Measurements from ENCODE around the gene CA11. TPM values are rescaled to one million over a fixed set of nuclear protein-coding genes. Genes with fewer than 3 reads are reported as not detected.

Gene CA11
- total and polyA plus RNA-seq, 9 of the 15 experiments (the other 6 are each of a cell fraction or from before 2014, with no cell fraction given), result 2.9 to 19.9 (median 8.3) TPM

GRCh38 chr19:48633148-48634035 is 12.6 kb downstream of the CA11 start (continued):
- TF ChIP-seq, protein P1, sequence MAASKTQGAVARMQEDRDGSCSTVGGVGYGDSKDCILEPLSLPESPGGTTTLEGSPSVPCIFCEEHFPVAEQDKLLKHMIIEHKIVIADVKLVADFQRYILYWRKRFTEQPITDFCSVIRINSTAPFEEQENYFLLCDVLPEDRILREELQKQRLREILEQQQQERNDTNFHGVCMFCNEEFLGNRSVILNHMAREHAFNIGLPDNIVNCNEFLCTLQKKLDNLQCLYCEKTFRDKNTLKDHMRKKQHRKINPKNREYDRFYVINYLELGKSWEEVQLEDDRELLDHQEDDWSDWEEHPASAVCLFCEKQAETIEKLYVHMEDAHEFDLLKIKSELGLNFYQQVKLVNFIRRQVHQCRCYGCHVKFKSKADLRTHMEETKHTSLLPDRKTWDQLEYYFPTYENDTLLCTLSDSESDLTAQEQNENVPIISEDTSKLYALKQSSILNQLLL (CRISPR knock-in tag; IDR thresholded peaks at IDR 0.05; ENCODE audit: borderline replicate concordance), result no peak
- TF ChIP-seq OTX1 (CRISPR knock-in tag; IDR thresholded peaks at IDR 0.05) (no peak), SNIP1 (IDR thresholded peaks at IDR 0.05; ENCODE audit: low read depth) (no peak), MTF1 (CRISPR knock-in tag; IDR thresholded peaks at IDR 0.05; ENCODE audit: borderline replicate concordance) (no peak), ZBTB8A (IDR thresholded peaks at IDR 0.05; ENCODE audit: partially characterized antibody) (no peak), NONO (IDR thresholded peaks at IDR 0.05; ENCODE audit: low read depth in 2 of 2, low read length in 1 of 2) (peak in 1 of 2 experiments; percentile 16; a peak in 1 of 4 replicates), CHD1 (IDR thresholded peaks at IDR 0.05; ENCODE audit: low read length) (peak; percentile 7), THAP7 (CRISPR knock-in tag; IDR thresholded peaks at IDR 0.05) (no peak), ZBED1 (IDR thresholded peaks at IDR 0.05) (no peak), SRSF3 (IDR thresholded peaks at IDR 0.05; ENCODE audit: insufficient read depth, low read length) (no peak), MTA2 (IDR thresholded peaks at IDR 0.05; ENCODE audit: low read depth) (peak; percentile 31; the same call in 1 of the 2 replicates), SFPQ (IDR thresholded peaks at IDR 0.05; ENCODE audit: low read depth, low read length) (no peak), POLR2G (IDR thresholded peaks at IDR 0.05; ENCODE audit: low read depth, low read length) (no peak), TCF7 (IDR thresholded peaks at IDR 0.05; ENCODE audit: borderline replicate concordance) (no peak), EZH2 (IDR thresholded peaks at IDR 0.05; ENCODE audit: borderline replicate concordance, low read depth, low read length) (no peak), NBN (IDR thresholded peaks at IDR 0.05; ENCODE audit: low read depth) (0 out of 2 replicates have a peak, but pooled peaks have one; percentile 1)
- TF ChIP-seq, protein P2, sequence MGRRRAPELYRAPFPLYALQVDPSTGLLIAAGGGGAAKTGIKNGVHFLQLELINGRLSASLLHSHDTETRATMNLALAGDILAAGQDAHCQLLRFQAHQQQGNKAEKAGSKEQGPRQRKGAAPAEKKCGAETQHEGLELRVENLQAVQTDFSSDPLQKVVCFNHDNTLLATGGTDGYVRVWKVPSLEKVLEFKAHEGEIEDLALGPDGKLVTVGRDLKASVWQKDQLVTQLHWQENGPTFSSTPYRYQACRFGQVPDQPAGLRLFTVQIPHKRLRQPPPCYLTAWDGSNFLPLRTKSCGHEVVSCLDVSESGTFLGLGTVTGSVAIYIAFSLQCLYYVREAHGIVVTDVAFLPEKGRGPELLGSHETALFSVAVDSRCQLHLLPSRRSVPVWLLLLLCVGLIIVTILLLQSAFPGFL (CRISPR knock-in tag; IDR thresholded peaks at IDR 0.05), result 0 out of 2 replicates have a peak, but pooled peaks have one; percentile 41
- TF ChIP-seq, protein P3, sequence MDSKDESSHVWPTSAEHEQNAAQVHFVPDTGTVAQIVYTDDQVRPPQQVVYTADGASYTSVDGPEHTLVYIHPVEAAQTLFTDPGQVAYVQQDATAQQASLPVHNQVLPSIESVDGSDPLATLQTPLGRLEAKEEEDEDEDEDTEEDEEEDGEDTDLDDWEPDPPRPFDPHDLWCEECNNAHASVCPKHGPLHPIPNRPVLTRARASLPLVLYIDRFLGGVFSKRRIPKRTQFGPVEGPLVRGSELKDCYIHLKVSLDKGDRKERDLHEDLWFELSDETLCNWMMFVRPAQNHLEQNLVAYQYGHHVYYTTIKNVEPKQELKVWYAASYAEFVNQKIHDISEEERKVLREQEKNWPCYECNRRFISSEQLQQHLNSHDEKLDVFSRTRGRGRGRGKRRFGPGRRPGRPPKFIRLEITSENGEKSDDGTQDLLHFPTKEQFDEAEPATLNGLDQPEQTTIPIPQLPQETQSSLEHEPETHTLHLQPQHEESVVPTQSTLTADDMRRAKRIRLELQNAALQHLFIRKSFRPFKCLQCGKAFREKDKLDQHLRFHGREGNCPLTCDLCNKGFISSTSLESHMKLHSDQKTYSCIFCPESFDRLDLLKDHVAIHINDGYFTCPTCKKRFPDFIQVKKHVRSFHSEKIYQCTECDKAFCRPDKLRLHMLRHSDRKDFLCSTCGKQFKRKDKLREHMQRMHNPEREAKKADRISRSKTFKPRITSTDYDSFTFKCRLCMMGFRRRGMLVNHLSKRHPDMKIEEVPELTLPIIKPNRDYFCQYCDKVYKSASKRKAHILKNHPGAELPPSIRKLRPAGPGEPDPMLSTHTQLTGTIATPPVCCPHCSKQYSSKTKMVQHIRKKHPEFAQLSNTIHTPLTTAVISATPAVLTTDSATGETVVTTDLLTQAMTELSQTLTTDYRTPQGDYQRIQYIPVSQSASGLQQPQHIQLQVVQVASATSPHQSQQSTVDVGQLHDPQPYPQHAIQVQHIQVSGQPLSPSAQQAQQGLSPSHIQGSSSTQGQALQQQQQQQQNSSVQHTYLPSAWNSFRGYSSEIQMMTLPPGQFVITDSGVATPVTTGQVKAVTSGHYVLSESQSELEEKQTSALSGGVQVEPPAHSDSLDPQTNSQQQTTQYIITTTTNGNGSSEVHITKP (IDR thresholded peaks at IDR 0.05; ENCODE audit: partially characterized antibody), result no peak

All from K562 (cell line).